IMR-90 (cell line): ENCODE measurements around the gene ERN1. TPM values are rescaled to one million over a fixed set of nuclear protein-coding genes. Genes with fewer than 3 reads are reported as not detected.

Source experiments
- ATAC-seq: fragments of 200-7000 bp; cut with Tn5 transposase; 2 replicates; pipeline ENCODE4 v1.9.1; 2020; ENCODE audit warnings: low read depth, mild to moderate bottlenecking, moderate library complexity
- BruUV-seq: library from RNA; stranded (reverse); fragments of 400-500 nt; replicated peaks from 2 replicates; lab custom pipeline; 2021; lab: Mats Ljungman, UMichigan
- CTCF ChIA-PET: fragments of 300-600 bp; formaldehyde crosslinking; extraction: SDS; loops from one replicate; lab custom pipeline; 2021; ENCODE audit warnings: antibody characterized with exemption; lab: Yijun Ruan, JAX
- POLR2A ChIA-PET: fragments of 300-600 bp; sonication (Branson Sonifier 250); formaldehyde crosslinking; loops from one replicate; lab custom pipeline; 2022; ENCODE audit warnings: antibody characterized with exemption; ENCODE audit not compliant: unreplicated experiment; lab: Charles Lee
- DNase-seq: peaks from one replicate; pipeline ENCODE4 v3.0.0; 2013
- H2AFZ ChIP-seq: replicated peaks from 2 replicates; pipeline ENCODE3; 2013; ENCODE audit warnings: low read length, mild to moderate bottlenecking; ENCODE audit not compliant: poor library complexity
- H2AK5ac ChIP-seq: 2 replicates; pipeline ENCODE4 v1.6.1; 2013; ENCODE audit warnings: low read depth, low read length, inconsistent platforms
- H2AK9ac ChIP-seq: replicated peaks from 2 replicates; pipeline ENCODE3; 2013; ENCODE audit warnings: mild to moderate bottlenecking, low read depth, low read length, moderate library complexity; ENCODE audit not compliant: poor library complexity
- H2BK120ac ChIP-seq: 2 replicates; pipeline ENCODE4 v1.6.1; 2013; ENCODE audit warnings: low read depth, low read length, inconsistent platforms
- H2BK15ac ChIP-seq: 3 replicates; pipeline ENCODE4 v1.6.1; 2013; ENCODE audit warnings: low read depth, low read length, inconsistent platforms
- H2BK20ac ChIP-seq: 2 replicates; pipeline ENCODE4 v1.6.1; 2013; ENCODE audit warnings: low read depth, mild to moderate bottlenecking, inconsistent platforms, low read length, moderate library complexity
- H2BK5ac ChIP-seq: 2 replicates; pipeline ENCODE4 v1.6.1; 2013; ENCODE audit warnings: mild to moderate bottlenecking, low read depth, low read length, inconsistent platforms; ENCODE audit not compliant: poor library complexity, severe bottlenecking
- H3K14ac ChIP-seq: replicated peaks from 2 replicates; pipeline ENCODE4 v1.6.1; 2013; ENCODE audit warnings: low read depth, low read length, inconsistent platforms
- H3K18ac ChIP-seq: 2 replicates; pipeline ENCODE4 v1.6.1; 2013; ENCODE audit warnings: low read depth, low read length, control low read depth
- H3K23ac ChIP-seq: 2 replicates; pipeline ENCODE4 v1.6.1; 2013; ENCODE audit warnings: low read depth, low read length, inconsistent platforms
- H3K27ac ChIP-seq: 2 replicates; pipeline ENCODE4 v1.5.1; 2013; ENCODE audit warnings: mild to moderate bottlenecking, control low read depth, low read length; ENCODE audit not compliant: insufficient read depth
- H3K27me3 ChIP-seq: 2 replicates; pipeline ENCODE4 v1.6.1; 2013; ENCODE audit warnings: low read length; ENCODE audit not compliant: control insufficient read depth, insufficient read depth
- H3K36me3 ChIP-seq: 2 replicates; pipeline ENCODE4 v1.6.1; 2013; ENCODE audit warnings: low read length, mixed read lengths; ENCODE audit not compliant: control insufficient read depth, insufficient read depth
- H3K4ac ChIP-seq: 2 replicates; pipeline ENCODE4 v1.6.1; 2013; ENCODE audit warnings: low read depth, low read length, inconsistent platforms
- H3K4me1 ChIP-seq: 2 replicates; pipeline ENCODE4 v1.6.1; 2013; ENCODE audit warnings: low read length, mixed read lengths; ENCODE audit not compliant: control insufficient read depth, insufficient read depth
- H3K4me2 ChIP-seq: 2 replicates; pipeline ENCODE4 v1.6.1; 2013; ENCODE audit warnings: low read depth, mild to moderate bottlenecking, control low read depth, low read length, moderate library complexity
- H3K4me3 ChIP-seq: 2 replicates; pipeline ENCODE4 v1.5.1; 2013; ENCODE audit warnings: low read depth, mild to moderate bottlenecking, control low read depth, low read length, moderate library complexity; ENCODE audit not compliant: insufficient read depth
- H3K56ac ChIP-seq: 2 replicates; pipeline ENCODE4 v1.6.1; 2013; ENCODE audit warnings: low read length, inconsistent platforms; ENCODE audit not compliant: insufficient read depth; ENCODE audit errors: extremely low read depth
- H3K79me1 ChIP-seq, 2 experiments: 2 replicates each; pipeline ENCODE4 v1.6.1; 2013; ENCODE audit warnings: low read length in 2 of 2, inconsistent platforms in 1 of 2, low read depth in 1 of 2
- H3K9ac ChIP-seq: 2 replicates; pipeline ENCODE4 v1.6.1; 2013; ENCODE audit warnings: low read depth, low read length, control low read depth
- H3K9me1 ChIP-seq: 2 replicates; pipeline ENCODE4 v1.6.1; 2013; ENCODE audit warnings: low read length, inconsistent platforms; ENCODE audit not compliant: insufficient read depth
- H3K9me3 ChIP-seq: 2 replicates; pipeline ENCODE4 v1.6.1; 2013; ENCODE audit warnings: low read length; ENCODE audit not compliant: control insufficient read depth, insufficient read depth
- H4K20me1 ChIP-seq: 2 replicates; pipeline ENCODE4 v1.6.1; 2013; ENCODE audit warnings: low read length, inconsistent platforms; ENCODE audit not compliant: insufficient read depth
- H4K5ac ChIP-seq: 2 replicates; pipeline ENCODE4 v1.6.1; 2013; ENCODE audit warnings: mild to moderate bottlenecking, low read depth, low read length, control low read depth
- H4K8ac ChIP-seq, 2 experiments: 2 replicates each; pipeline ENCODE4 v1.6.1; 2013; ENCODE audit warnings: low read depth in 2 of 2, low read length in 2 of 2, control low read depth in 1 of 2, inconsistent platforms in 1 of 2
- H4K91ac ChIP-seq: 2 replicates; pipeline ENCODE4 v1.6.1; 2013; ENCODE audit warnings: low read depth, low read length, inconsistent platforms; ENCODE audit not compliant: insufficient read depth
- BHLHE40 ChIP-seq: fragments of 150-350 bp; IDR thresholded peaks from 2 replicates; pipeline ENCODE4 v1.6.1; 2016; ENCODE audit warnings: mild to moderate bottlenecking, low read depth, low read length
- CEBPB ChIP-seq: IDR thresholded peaks from 2 replicates; pipeline ENCODE4 v1.6.1; 2012; ENCODE audit warnings: low read depth, low read length, improper control_type of control experiment
- CHD1 ChIP-seq: IDR thresholded peaks from 2 replicates; pipeline ENCODE4 v1.6.1; 2012; ENCODE audit warnings: low read depth, low read length, improper control_type of control experiment
- CTCF ChIP-seq: conservative IDR thresholded peaks from 2 replicates; pipeline ENCODE4 v1.5.1; 2012; ENCODE audit warnings: mild to moderate bottlenecking, low read depth, low read length, improper control_type of control experiment
- MAFK ChIP-seq: IDR thresholded peaks from 2 replicates; pipeline ENCODE4 v1.6.1; 2012; ENCODE audit warnings: low read depth, low read length, improper control_type of control experiment
- MXI1 ChIP-seq: IDR thresholded peaks from 2 replicates; pipeline ENCODE4 v1.6.1; 2012; ENCODE audit warnings: low read depth, mild to moderate bottlenecking, low read length, moderate library complexity, borderline replicate concordance
- NFE2L2 ChIP-seq: fragments of 150-350 bp; IDR thresholded peaks from 2 replicates; pipeline ENCODE4 v1.6.1; 2016; ENCODE audit warnings: low read depth, mild to moderate bottlenecking, low read length
- POLR2A ChIP-seq: IDR thresholded peaks from 2 replicates; pipeline ENCODE4 v1.6.1; 2012; ENCODE audit warnings: mild to moderate bottlenecking, low read depth, low read length
- RAD21 ChIP-seq: IDR thresholded peaks from 2 replicates; pipeline ENCODE4 v1.6.1; 2012; ENCODE audit warnings: low read length, improper control_type of control experiment
- RCOR1 ChIP-seq: IDR thresholded peaks from 2 replicates; pipeline ENCODE4 v1.6.1; 2012; ENCODE audit warnings: mild to moderate bottlenecking, low read length, improper control_type of control experiment; ENCODE audit not compliant: insufficient replicate concordance
- RFX5 ChIP-seq: IDR thresholded peaks from 2 replicates; pipeline ENCODE4 v1.8.0; 2012; ENCODE audit warnings: low read depth, mild to moderate bottlenecking, low read length, moderate library complexity
- SMC3 ChIP-seq: fragments of 150-350 bp; IDR thresholded peaks from 2 replicates; pipeline ENCODE4 v1.6.1; 2016; ENCODE audit warnings: low read depth, mild to moderate bottlenecking, antibody characterized with exemption, low read length, moderate library complexity
- USF2 ChIP-seq: fragments of 150-350 bp; IDR thresholded peaks from 2 replicates; pipeline ENCODE4 v1.6.1; 2017; ENCODE audit warnings: mild to moderate bottlenecking, antibody characterized with exemption, low read length, low read depth
- whole genome bisulfite sequencing, 2 experiments: methylation state at CpG; one replicate each; pipeline versions ENCODE4 v1.1.5 to v1.1.7; 2013; ENCODE audit warnings: missing lambda C conversion rate in 2 of 2; ENCODE audit not compliant: insufficient read length in 1 of 2; ENCODE audit errors: extremely low coverage in 2 of 2; 5-methylcytosine and 5-hydroxymethylcytosine counted together
- dilution Hi-C: fragments of 300-500 bp; cut with HindIII; formaldehyde crosslinking; loops from one replicate; pipeline ENCODE4 v1.14.3; 2018; ENCODE audit warnings: low sequenced_read_pairs; ENCODE audit not compliant: unreplicated experiment
- in situ Hi-C: fragments of 300-500 bp; cut with MboI; formaldehyde crosslinking; loops from 3 replicates; pipeline ENCODE4 v1.14.3; 2019; ENCODE audit warnings: low sequenced_read_pairs, inconsistent platforms, mixed read lengths
- intact Hi-C: fragments of 100-400 bp; cut with micrococcal nuclease; formaldehyde crosslinking; loops from 2 replicates; pipeline ENCODE4 v1.10.0; 2022
- polyA plus RNA-seq, 3 experiments: library from polyadenylated mRNA; depleted of rRNA; stranded (reverse); fragments of >200 nt; gene quantifications; 2 replicates each; pipeline ENCODE4 v1.2.3, GENCODE V29; 2012; ENCODE audit warnings: low replicate concordance in 1 of 3
- total RNA-seq: library from RNA; depleted of rRNA; stranded (reverse); fragments of >200 nt; gene quantifications from 2 replicates; pipeline ENCODE4 v1.2.3, GENCODE V29; 2012

The ERN1 gene
- total and polyA plus RNA-seq, 2 of the 4 experiments (the other 2 are of a cell fraction): 2.7 to 4.1 TPM

- Histone ChIP-seq H2AK5ac (no peak overlapping the region), H2BK5ac (no peak overlapping the region), H3K79me1 (no peaks in the 10 kb centered on the region), H3K4me1 (peaks cover 15% of the 10 kb centered on the region), H3K56ac (no peak overlapping the region), H3K9me3 (no peaks in the 10 kb centered on the region), H3K4ac (no peak overlapping the region), H4K91ac (no peak overlapping the region), H3K9ac (no peak overlapping the region), H3K27ac (no peak overlapping the region), H3K4me2 (no peak overlapping the region), H3K4me3 (no peak overlapping the region), H2AFZ (no peak overlapping the region), H3K23ac (no peak overlapping the region), H4K8ac (no peak overlapping the region), H2BK20ac (no peak overlapping the region), H4K20me1 (no peaks in the 10 kb centered on the region), H3K9me1 (peaks cover 5% of the 10 kb centered on the region; the same call in 1 of the 2 replicates), H2BK15ac (no peak overlapping the region), H4K5ac (no peak overlapping the region), H2AK9ac (no peak overlapping the region), H2BK120ac (no peak overlapping the region), H3K27me3 (no peaks in the 10 kb centered on the region), H3K18ac (no peak overlapping the region), H3K36me3 (0 out of 2 replicates have a peak, but pooled peaks cover 4% of the 10 kb centered on the region), H3K14ac (no peak overlapping the region)
- CTCF ChIA-PET: no interaction called here
- no peak for DNase-seq
- dilution Hi-C loops: no loop called here
- TF ChIP-seq RCOR1 (no peak), RAD21 (no peak), MXI1 (no peak), POLR2A (no peak), SMC3 (no peak), USF2 (no peak), CTCF (no peak), NFE2L2 (no peak), RFX5 (no peak), CHD1 (no peak), MAFK (no peak), CEBPB (no peak), BHLHE40 (no peak)
- no CpG with 5 or more reads among the region's 2 CpGs for whole genome bisulfite sequencing, 2 experiments
- no TSS peak for BruUV-seq
- POLR2A ChIA-PET: no interaction called here
- intact Hi-C loops: no loop called here
- in situ Hi-C loops: no loop called here
- no peak for ATAC-seq
Measured at GRCh38 chr17:64157669-64158180, 27.8 kb upstream of the ERN1 start.
